ENCODE results near the gene CARD9.
"Not testable (repeated sequence)": the region's sequence is repeated elsewhere in the genome, so short reads cannot be mapped to it uniquely, and the experiment has no call there.

Gene CARD9

DNA sequence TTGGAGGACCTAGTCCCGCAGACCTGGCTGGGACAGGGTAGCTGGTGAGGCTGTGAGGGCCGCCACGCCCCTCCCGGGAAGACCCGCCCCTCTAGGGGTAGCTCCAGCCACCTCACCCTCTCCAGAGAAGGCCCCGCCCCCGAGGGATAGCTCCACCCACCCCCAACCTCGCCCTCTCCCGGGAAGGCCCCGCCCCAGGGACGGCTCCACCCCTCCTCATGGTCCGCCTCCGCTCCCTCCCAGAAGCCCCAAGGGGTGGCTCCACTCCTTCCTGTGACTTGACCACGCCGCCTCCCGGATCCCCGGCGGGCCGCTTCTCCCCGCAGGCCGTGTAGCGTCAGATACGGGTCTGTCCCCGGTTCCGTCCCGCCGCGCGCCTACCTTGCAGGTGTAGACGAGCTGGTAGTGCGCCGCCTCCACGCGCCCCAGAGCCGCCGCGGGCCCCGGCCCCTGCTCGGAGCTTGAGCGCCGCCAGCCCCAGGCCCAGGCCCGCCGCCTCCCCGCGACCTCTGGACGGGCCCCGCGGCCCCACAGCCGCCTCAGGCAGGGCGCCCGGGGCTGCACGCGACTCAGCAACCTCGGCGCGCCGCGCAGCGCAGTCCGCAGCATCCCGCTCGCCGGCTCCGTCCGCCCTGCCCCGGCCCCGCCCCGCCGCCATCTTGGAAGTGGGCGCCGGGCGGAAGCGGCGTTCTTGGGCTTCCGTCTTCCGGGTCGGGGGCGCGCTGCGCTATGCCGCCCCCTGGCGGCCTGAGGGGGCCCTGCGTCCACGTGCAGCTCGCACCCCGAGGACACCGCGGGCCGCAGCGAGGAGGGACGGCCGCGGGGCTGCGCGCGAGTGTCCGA lies 10.1 kb downstream of the CARD9 start, which contains the start of gene DNLZ:
TSS of gene DNLZ (minus strand) at position 639 of the 843 bp plus-strand sequence. CDS start at position 609, 30 bp downstream.
- DNase-seq, result peak; percentile 66

DNA sequence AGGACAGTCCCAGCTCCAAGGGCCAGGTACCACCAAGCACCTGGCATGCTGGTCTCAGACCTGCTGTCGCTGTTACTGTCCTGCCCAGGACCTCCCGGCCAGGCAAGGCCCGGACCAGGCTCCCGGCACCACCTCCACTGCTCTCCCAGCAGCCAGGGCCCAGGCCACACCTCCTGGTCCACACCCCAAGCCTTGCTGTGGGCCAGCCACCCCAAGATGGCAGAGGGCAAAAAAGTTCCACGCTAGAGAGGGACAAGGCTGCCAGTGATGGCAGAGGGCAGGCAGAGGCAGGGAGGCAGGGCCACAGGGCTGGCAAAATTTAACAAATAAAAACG lies 11.1 kb downstream of the CARD9 start:
- no peak for DNase-seq

DNA sequence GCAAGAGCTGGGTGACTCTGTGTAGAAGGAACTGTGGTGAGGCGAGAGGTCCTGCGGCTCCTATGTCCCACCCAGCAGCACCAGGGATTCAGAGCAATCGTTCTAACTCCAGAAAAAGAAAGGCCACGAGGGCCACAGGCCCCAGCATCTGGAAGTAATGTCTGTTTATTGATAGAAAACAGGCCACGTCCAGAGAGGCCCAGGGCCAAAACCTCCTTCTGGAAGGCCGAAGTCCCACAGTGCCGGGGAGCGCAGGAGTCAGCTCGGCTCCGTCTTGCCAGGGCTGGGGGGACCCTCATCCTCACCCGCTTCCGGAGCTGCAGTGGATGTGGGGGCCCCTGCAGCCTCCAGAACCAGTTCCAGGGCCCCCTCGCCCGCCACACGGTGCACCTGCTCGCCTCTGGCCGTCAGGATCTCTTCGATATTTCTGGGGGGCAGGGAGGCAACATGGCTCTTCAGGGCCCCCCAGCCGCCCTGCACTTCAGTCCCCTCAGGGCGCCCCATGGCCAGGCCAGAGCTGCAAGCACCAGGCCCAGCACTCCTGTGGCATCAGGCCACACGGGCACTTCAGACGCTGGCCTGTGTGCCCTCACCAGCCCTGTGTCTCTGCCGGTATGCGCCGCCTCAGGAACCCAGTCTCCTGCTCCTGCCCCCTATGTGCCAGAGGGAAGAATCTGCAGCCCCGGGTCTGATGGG lies 11.6 kb downstream of the CARD9 start:
- no peak for DNase-seq

DNA sequence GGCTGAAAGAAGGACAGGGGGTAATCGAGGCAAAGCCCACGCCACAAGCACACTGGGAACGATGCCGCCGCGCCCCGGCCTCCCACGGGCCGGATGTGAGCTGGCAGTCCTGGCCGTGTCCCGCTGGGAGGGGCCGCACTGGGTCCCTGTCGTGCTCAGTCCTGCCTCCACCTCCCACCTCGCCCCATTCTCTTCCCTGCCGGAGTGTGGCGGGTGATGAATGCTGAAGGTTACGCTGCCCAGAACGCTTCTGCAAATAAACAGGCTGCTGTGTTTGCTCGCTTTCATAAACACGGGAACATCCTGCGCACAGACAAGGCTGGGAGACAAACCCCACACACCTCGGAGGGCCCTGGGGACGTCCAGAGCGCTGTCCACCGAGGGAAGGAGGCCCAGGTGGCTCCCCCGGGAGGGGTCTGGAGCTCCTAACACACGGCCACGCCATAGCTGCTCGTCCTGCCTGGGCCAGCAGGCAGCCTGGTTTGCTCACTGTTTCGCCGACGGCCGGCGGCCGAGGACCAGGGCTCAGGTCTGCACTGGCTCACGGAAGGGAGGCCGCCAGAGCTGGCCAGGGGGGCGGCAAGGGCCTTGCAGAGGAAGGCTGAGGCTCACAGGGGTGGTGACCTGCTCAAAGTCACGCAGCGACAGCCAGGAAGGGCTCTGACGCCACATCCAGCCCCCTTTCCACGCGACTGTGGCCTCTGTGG lies 12.3 kb downstream of the CARD9 start:
- DNase-seq, result no peak

DNA sequence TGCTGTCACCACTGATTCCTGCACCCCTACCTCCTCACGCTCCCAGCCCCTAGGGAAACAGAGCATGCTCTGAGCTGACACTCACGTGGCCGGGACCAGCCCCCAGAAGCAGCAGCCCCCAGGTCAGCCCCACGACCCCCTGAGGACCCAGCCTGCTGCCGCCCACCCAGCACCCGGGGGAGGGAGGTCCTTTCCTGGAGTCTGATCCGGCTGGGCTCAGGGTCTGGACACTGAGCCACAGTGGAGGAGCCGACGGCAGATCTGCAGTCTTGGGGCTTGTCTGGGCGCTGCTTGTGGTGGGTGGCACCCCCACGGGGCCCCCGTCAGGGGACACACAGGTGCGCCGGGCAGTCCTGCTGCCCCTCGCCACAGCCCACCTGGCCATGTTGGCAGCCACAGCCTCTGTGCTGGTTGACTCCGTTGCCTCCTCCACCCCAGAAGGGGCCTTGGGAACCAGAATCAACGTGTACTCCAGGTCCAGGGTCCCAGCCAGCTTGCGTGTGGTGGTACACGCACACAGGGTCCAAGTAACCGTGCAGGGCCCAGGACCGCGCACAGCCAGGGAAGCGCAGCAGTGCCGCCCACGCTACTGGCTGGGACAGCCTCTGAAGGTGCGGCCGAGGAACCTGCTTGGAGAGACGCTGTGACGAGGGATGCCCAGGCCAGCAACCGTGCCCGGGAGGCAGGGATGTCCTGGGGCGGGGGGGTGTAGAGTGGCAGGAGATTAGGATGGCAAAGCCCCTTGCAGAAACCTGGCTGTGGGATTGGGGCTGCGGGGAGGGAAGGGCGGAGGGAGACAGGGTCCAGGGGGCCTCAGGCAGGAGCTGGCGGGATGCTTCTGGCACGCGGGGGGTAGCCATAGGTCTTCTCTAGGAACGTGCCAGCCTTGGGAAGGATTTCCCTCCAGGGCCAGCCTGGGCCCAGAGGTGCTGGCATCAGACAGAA lies 13.4 kb downstream of the CARD9 start:
- DNase-seq, result no peak

DNA sequence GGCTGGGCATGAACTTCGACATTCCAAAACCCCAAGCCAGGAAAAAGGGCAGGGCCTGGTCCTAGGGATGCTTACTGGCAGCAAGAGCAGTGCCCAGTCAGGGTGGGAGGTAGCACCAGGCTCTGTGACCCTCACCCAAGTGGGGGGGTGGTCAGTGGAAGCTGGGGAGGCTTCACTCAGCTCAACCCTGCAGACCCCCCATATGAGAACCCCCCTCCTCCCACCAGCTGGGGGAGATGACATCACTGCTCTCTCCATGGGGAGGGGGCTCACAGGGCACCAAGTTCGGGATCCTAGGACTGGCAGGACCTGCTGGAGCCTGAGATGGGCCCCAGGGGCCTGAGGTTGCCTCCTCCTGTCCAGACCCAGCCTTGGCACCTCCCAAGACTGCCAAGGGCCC lies 14.6 kb downstream of the CARD9 start:
- no peak for DNase-seq

DNA sequence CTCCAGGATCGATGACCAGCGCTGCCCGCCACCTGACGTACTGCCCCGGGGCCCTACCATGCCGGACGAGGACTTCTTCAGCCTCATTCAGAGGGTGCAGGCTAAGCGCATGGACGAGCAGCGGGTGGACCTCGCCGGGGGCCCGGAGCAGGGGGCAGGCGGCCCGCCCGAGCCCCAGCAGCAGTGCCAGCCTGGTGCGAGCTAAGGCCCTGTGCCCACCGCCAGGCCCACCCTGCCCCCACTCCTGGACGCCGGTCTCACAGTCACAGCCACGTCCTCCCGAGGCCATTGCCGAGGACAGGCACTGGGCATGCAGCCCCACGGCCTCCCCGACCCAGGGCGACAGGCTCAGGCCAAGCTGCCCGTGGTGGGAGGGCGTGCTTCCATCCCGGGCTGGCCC lies 15.5 kb downstream of the CARD9 start:
- no peak for DNase-seq

DNA sequence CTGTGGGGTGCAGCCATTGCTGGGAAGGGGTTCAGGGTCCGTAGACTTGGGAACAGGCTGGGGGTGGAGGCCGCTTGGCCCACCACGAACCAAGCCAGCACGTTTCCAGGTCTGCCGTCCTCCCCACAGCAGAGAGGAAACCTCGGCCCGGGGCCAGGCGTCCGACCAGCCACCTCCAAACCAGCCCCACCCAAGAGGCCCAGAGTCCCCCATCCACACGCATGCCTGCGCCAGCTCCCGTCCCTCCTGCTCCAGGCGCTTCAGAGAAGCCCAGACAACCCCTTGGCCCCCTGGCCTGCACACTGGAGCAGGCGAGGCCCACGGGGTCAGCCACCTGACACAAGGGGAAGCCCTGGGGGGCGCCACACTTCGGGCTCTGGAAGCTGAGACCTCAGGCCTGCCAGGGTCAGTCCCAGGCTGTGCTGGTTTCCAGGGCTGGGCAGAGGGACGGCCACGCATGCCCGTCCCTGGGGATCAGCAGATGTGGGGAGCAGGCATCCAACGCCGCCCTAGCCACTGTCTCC lies 16.2 kb downstream of the CARD9 start:
- DNase-seq, result no peak

DNA sequence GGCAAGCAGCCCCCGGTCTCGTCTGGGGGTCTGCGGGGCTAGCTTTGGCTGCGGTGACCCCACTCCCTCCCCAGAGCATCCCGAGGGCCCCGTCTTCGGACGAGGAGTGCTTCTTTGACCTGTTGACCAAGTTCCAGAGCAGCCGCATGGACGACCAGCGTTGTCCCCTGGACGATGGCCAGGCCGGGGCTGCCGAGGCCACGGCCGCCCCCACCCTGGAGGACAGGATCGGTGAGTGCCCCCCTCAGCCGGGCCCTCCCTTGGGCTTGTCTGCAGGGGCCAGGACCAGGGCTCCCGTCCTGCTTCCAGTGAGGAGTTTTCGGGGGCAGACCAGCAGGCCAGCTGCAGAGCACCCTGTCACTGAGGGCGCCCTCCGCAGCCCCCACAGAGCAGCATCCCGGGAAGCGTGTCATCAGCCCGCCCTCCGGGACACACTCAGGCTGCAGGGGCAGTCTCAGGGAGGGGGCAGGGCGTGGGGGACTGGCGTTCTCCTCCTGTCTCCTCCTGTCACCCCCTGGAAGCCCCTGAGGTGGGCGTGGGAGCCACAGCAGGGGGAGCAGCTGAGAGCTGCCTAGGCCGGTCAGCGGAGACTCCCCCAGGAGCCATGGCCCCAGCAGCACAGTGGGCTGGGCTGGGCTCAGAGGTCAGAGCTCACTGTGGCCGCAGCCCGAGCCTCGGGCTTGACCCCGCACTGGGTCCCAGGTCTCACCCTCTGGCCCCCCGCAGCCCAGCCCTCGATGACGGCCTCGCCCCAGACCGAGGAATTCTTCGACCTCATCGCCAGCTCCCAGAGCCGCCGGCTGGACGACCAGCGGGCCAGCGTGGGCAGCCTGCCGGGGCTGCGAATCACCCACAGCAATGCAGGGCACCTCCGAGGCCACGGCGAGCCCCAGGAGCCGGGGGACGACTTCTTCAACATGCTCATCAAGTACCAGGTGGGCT lies 17.6 kb downstream of the CARD9 start:
- no peak for DNase-seq

DNA sequence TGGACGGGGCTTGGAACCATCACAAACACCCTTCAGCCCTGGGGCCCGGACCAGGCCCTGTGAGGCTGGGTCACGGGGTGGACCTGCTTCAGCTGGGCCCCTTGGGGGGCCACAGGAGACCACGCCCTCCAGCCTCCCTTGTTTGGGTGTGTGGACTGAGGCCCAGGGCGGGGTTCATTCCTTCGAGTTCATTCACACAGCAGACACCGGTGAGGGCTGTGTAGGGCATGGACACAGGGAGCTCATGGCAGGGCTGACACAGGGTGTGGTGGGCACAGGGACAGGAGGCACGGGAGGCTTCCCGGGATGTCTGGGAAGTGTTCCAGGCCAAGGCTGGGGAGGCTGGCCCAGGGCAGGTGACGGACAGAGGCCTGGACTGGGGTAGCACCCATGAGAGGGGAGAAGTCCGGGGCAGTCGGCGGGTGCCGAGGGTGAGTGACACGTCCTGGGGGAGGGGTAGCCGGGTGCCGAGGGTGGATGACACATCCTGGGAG lies 18.8 kb downstream of the CARD9 start:
- DNase-seq, result no peak

DNA sequence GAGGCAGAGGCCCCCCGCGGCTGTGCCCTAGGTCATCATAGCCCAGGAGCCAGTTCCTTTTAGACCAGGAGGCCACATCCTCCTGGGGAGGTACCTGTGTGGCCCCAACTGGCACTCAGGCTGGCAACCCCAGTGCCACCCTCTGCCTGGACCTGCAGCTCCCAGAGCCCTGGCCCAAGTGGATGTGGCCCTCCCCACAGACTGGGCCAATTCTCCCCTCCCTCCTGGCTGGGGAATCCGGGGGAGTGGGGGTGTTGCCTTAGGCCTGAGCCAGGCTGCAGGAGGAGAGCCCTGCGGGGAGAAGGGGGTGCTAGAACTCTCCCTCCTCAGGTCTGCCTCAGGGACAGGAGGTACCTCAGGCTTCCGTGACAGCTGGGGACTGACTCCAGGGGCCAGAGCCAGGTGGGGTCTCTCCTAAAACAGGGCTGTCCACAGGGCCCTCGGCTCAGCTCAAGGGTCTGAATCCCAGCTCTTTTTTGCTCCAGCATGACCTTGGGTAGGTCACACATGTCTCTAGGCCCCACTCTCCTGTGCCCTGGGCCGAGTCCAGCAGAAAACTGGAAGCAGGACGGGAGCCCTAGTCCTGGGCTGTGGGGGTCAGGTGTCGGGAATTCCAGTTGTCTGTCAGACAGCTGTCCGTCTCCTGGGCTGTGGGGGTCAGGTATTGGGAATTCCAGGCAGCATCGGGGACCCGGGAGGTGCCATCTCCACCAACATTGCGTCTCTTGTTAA lies 19.5 kb downstream of the CARD9 start:
- no peak for DNase-seq

DNA sequence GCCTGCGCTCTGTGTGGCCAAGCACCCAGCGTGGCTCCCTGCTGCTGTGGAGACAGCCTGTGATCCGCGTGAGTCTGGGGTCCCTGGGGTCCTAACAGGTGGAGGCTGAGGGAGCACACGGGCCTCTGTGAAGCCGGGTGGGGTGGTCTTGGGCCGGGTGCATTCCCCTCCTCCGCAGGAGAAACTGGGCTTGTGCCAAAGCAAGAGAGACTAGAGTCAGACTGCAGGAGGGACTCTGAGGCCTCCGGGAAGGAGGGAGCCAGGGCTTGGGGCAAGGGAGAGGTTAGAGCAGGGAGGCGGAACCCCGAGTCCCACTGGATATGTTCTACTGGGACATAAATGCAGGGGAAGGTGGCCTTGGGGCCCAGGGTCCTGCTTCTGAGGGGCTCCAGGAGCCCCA lies 20.4 kb downstream of the CARD9 start:
- no peak for DNase-seq

DNA sequence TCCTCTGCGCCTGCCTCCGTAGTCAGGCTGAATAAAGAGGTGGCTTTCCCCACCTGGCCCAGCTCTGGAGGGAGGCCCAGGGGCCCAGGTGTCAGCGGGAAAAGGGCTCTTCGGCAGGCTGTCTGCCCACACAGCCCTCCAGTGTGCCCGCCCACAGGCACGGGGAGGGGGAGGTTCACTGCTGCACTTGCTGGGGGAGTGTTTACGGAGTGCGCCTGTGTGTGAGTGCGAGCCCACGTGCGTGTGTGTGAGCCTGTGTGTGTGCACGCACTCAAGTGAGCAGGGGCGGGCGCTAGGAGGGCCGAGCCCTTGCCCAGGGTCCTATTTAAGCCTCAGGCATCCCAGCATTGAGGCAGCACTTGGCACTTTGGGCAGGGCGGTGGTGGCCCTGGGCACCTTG lies 20.8 kb downstream of the CARD9 start:
- DNase-seq, result no peak

DNA sequence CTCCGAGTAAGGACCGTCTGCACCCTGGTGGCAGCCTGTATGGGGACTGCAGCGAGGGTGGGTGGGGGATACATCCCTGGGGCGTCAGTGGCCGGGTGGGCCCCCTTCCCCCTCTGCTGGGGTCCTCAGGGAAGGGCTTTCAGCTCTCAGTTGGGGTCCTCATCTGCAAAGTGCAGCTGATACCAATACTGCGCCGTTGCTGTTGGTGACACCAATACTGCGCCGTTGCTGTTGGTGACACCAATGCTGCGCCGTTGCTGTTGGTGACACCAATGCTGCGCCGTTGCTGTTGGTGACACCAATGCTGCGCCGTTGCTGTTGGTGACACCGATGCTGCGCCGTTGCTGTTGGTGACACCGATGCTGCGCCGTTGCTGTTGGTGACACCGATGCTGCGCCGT lies 21.6 kb downstream of the CARD9 start:
- DNase-seq, result not testable (repeated sequence)

DNA sequence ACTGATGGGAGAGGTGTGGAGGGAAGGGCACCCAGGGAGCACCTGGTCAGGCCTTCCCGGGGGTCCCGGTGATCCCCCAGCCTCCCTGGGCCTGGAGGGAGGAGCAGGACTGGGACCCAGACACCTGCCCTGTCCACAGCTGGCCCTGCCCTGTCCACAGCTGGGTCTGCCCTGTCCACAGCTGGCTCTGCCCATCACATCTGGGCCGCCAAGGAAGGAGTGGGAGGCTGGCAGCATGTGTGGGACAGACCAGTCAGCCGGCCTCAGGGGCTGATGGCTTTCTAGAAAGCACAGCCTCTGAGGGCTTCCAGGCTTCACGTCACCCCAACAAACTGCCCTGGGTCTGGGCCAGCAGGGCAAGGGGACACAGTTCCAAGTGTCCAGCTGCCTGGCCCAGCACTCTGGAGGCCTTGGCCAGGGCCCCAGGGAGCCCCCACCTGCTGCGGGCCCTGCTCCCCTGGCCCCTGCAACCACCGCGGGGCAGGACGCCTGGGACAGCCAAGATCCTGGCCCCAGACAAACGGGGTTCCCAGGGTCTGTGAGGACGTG lies 22.1 kb downstream of the CARD9 start:
- no peak for DNase-seq

DNA sequence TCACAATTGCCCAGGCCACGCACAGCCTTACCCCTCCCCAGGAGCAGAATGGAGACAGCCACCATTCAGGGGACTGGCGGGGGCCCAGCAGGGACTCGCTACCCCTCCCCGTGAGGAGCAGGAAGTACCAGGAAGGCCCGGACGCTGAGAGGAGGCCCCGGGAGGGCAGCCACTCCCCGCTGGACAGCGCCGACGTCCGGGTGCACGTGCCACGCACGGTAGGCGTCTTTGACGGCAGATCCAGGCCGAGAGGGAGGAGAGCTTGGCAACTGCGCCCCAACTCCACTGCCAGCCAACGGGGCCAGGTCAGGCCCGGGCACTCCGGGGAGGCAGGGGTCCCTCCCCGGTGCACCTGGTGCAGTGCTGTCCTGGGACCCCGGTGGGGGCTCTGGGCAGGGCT lies 23.9 kb downstream of the CARD9 start:
- no peak for DNase-seq

DNA sequence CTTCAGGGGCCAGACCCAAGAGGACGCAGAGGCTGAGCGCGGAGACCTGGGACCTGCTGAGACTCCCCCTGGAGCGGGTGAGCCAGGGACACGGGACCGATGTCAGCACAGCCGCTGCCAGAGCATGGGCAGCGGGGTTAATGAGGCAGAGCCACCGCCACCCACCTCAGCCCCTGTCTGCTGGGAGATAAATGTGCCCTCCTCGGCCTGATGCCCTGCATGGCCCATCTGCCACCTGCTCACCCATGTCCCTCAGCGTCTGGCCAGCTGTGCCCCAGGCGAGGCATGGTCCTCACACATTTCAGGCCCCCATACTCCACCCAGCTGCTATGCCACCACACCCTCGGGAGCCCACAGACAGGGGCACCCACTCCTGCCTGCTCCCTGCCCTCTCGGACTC lies 24.8 kb downstream of the CARD9 start:
- DNase-seq, result no peak

DNA sequence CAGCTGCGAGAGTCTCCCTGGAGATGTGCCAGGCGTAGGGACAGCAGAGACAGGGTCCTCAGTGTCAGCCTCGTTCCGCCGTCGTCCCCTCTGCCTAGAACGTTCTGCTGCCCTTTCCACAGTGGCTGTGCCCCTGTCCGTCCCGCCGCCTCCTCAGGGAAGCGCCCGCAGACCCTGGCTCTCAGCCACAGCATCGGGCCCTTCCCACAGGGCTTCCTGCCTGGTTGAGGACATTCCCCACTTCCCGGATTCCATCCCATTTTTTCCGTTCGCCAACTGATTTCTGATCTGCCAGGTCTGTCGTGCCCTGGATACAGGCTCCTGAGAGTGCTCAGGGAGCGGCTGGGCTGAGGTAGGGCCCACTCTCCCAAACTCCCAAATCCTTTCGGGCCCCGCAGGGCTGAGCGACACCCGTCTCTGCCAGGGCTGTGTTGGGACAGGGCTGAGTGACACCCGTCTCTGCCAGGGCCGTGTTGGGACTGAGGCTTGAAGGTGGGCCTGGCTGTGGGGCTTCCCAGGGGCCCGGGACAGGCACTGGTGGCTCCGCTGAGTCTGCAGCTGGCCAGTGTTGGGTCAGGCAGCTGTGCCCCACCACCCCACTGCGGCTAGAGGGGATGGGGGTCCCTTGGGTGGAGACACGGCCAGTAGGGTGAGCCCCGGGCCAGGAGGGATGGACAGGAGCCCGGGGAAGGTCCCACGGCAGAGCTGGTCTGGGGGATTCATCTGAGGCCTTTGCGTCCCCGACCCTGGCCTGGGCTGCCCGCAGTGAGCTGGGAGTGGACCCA lies 25.8 kb downstream of the CARD9 start:
- DNase-seq, result no peak

DNA sequence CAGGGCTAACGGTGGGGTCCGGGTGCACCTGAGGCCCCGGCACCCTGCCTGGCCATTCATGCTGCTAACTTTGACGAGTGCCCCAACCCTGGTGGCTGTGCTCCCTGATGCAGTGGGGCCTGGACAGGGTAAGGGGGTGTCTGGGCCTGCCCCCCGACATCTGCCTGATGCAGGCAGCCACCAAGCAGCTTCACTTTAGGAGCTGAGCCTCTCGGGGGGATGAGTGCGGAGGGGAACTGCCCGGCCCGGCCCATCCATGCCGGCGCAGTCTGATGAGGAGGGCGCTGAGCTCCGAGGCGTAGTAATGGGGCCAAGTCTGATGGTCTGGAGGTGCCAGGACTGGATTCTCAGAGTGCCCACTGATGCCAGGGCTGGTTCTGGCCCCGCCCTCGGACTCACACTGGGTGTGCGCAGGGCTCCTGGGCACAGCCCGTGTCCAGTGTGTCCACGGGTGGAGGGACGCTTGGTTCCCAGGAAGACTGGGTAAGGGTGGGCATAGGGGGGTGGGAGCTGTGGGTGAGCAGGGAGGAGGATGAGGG lies 26.5 kb downstream of the CARD9 start:
- DNase-seq, result no peak

Data from KG1 (cell line).